Lung microvascular endothelial cell (primary cell): ENCODE measurements around the gene NXT1. TPM values are rescaled to one million over a fixed set of nuclear protein-coding genes. Genes with fewer than 3 reads are reported as not detected.

Experiments used
- DNase-seq, 2 donors: peaks; one replicate each; pipeline versions ENCODE4 v3.0.0 to v3.0.0-alpha.2; 2010; ENCODE audit warnings: low read depth in 2 of 2
- total RNA-seq: library from RNA; depleted of rRNA; stranded (reverse); fragments of >200 nt; gene quantifications from 2 replicates; pipeline ENCODE4 v1.2.1, GENCODE V29; 2014

The NXT1 gene
- total RNA-seq, 1 donor from 2014 or later, result 29.4 TPM

GRCh38 chr20:23358923-23359593, 8.5 kb downstream of the NXT1 start:
- DNase-seq, result no peak

- DNase-seq, result no peak
Measured at GRCh38 chr20:23360531-23360930, 9.9 kb downstream of the NXT1 start.

- peak; percentile 28 to 34 for DNase-seq
Measured at GRCh38 chr20:23361119-23361475, 10.5 kb downstream of the NXT1 start.

GRCh38 chr20:23361476-23362391, 11.1 kb downstream of the NXT1 start, which contains the start of gene GZF1:
TSS of gene GZF1 (plus strand) at chr20:23362182. CDS start at chr20:23364384, 2,202 bp downstream.
- peak; percentile 99 for DNase-seq

GRCh38 chr20:23362392-23363256, 12.0 kb downstream of the NXT1 start:
- peak; percentile 52 to 54 for DNase-seq

GRCh38 chr20:23363257-23363649, 12.7 kb downstream of the NXT1 start:
- peak in 1 of 2 donors; percentile 17 for DNase-seq

GRCh38 chr20:23365390-23366165, 15.0 kb downstream of the NXT1 start:
- no peak for DNase-seq

- peak; percentile 26 to 34 for DNase-seq
Measured at GRCh38 chr20:23366384-23366783, 15.8 kb downstream of the NXT1 start.

- peak in 1 of 2 donors; percentile 26 for DNase-seq
Measured at GRCh38 chr20:23367770-23368169, 17.2 kb downstream of the NXT1 start.

- DNase-seq, result no peak
Measured at GRCh38 chr20:23368316-23369071, 17.9 kb downstream of the NXT1 start.

- DNase-seq, result no peak
Measured at GRCh38 chr20:23369072-23369823, 18.7 kb downstream of the NXT1 start.

GRCh38 chr20:23370274-23370673, 19.7 kb downstream of the NXT1 start:
- no peak for DNase-seq

GRCh38 chr20:23370873-23371272, 20.3 kb downstream of the NXT1 start:
- no peak for DNase-seq

GRCh38 chr20:23371496-23371895, 20.9 kb downstream of the NXT1 start:
- no peak for DNase-seq

GRCh38 chr20:23374441-23374840, 23.9 kb downstream of the NXT1 start:
- DNase-seq, result peak; percentile 81 to 89

- no peak for DNase-seq
Measured at GRCh38 chr20:23375827-23376226, 25.2 kb downstream of the NXT1 start.

GRCh38 chr20:23379772-23380171, 29.2 kb downstream of the NXT1 start:
- no peak for DNase-seq

GRCh38 chr20:23381876-23382275, 31.3 kb downstream of the NXT1 start:
- DNase-seq, result no peak
